ENCODE results near the gene CMTR1.
A peak's percentile ranks its signal among the peaks of the same experiment; 100 is the strongest.

CMTR1 gene

GRCh38 chr6:37459981-37460800, 27.2 kb downstream of the CMTR1 start:
- no peak overlapping the region for H3K9ac ChIP-seq (ENCODE audit: low read length)
- H3K4me3 ChIP-seq (ENCODE audit: low read depth in 1 of 2, low read length in 2 of 2), result no peak overlapping the region
- H3K27ac ChIP-seq (ENCODE audit: low read depth, low read length), result no peak overlapping the region
- peaks cover 28% of the 10 kb centered on the region for H3K4me1 ChIP-seq (ENCODE audit: insufficient read depth, low read length)
- no peaks in the 10 kb centered on the region for H3K9me3 ChIP-seq (ENCODE audit: low read length)
- H3K27me3 ChIP-seq (ENCODE audit: control insufficient read depth in 1 of 2, insufficient read depth in 2 of 2, low read length in 2 of 2), result no peaks in the 10 kb centered on the region
- H3K36me3 ChIP-seq (ENCODE audit: insufficient read depth, low read length), result peaks cover 56% of the 10 kb centered on the region

GRCh38 chr6:37460805-37461204, 27.8 kb downstream of the CMTR1 start:
- Histone ChIP-seq H3K4me1 (ENCODE audit: insufficient read depth, low read length) (peaks cover 22% of the 10 kb centered on the region), H3K27ac (ENCODE audit: low read depth, low read length) (no peak overlapping the region), H3K36me3 (ENCODE audit: insufficient read depth, low read length) (peaks cover 56% of the 10 kb centered on the region), H3K4me3 (ENCODE audit: low read depth in 1 of 2, low read length in 2 of 2) (no peak overlapping the region), H3K9ac (ENCODE audit: low read length) (no peak overlapping the region), H3K27me3 (ENCODE audit: control insufficient read depth in 1 of 2, insufficient read depth in 2 of 2, low read length in 2 of 2) (no peaks in the 10 kb centered on the region), H3K9me3 (ENCODE audit: low read length) (no peaks in the 10 kb centered on the region)

- no peak overlapping the region for H3K27ac ChIP-seq (ENCODE audit: low read depth, low read length)
- H3K4me1 ChIP-seq (ENCODE audit: insufficient read depth, low read length), result no peaks in the 10 kb centered on the region
- H3K9me3 ChIP-seq (ENCODE audit: low read length), result peaks cover 4% of the 10 kb centered on the region
- no peak overlapping the region for H3K4me3 ChIP-seq (ENCODE audit: low read depth in 1 of 2, low read length in 2 of 2)
- H3K36me3 ChIP-seq (ENCODE audit: insufficient read depth, low read length), result peaks cover 56% of the 10 kb centered on the region
- H3K9ac ChIP-seq (ENCODE audit: low read length), result no peak overlapping the region
- H3K27me3 ChIP-seq (ENCODE audit: control insufficient read depth in 1 of 2, insufficient read depth in 2 of 2, low read length in 2 of 2), result no peaks in the 10 kb centered on the region
Observed at GRCh38 chr6:37463110-37463509, 30.1 kb downstream of the CMTR1 start.

- no peaks in the 10 kb centered on the region for H3K27me3 ChIP-seq (ENCODE audit: control insufficient read depth in 1 of 2, insufficient read depth in 2 of 2, low read length in 2 of 2)
- no peak overlapping the region for H3K27ac ChIP-seq (ENCODE audit: low read depth, low read length)
- H3K9ac ChIP-seq (ENCODE audit: low read length), result no peak overlapping the region
- peaks cover under 1% of the 10 kb centered on the region for H3K4me1 ChIP-seq (ENCODE audit: insufficient read depth, low read length)
- peaks cover 4% of the 10 kb centered on the region for H3K9me3 ChIP-seq (ENCODE audit: low read length)
- no peak overlapping the region for H3K4me3 ChIP-seq (ENCODE audit: low read depth in 1 of 2, low read length in 2 of 2)
- peaks cover 34% of the 10 kb centered on the region for H3K36me3 ChIP-seq (ENCODE audit: insufficient read depth, low read length)
Observed at GRCh38 chr6:37467718-37468117, 34.7 kb downstream of the CMTR1 start.

- Histone ChIP-seq H3K9me3 (ENCODE audit: low read length) (no peaks in the 10 kb centered on the region), H3K27me3 (ENCODE audit: control insufficient read depth in 1 of 2, insufficient read depth in 2 of 2, low read length in 2 of 2) (no peaks in the 10 kb centered on the region), H3K4me3 (ENCODE audit: low read depth in 1 of 2, low read length in 2 of 2) (no peak overlapping the region), H3K4me1 (ENCODE audit: insufficient read depth, low read length) (peaks cover 12% of the 10 kb centered on the region), H3K36me3 (ENCODE audit: insufficient read depth, low read length) (peaks cover 66% of the 10 kb centered on the region), H3K27ac (ENCODE audit: low read depth, low read length) (peak overlapping the region; percentile 56), H3K9ac (ENCODE audit: low read length) (no peak overlapping the region)
Observed at GRCh38 chr6:37473364-37474095, 40.5 kb downstream of the CMTR1 start.

- H3K36me3 ChIP-seq (ENCODE audit: insufficient read depth, low read length), result peaks cover 73% of the 10 kb centered on the region
Observed at GRCh38 chr6:37474316-37474715, 41.3 kb downstream of the CMTR1 start.

GRCh38 chr6:37477191-37477590, 44.2 kb downstream of the CMTR1 start:
- Histone ChIP-seq H3K36me3 (ENCODE audit: insufficient read depth, low read length) (peaks cover 68% of the 10 kb centered on the region), H3K9ac (ENCODE audit: low read length) (no peak overlapping the region), H3K27ac (ENCODE audit: low read depth, low read length) (no peak overlapping the region), H3K4me3 (ENCODE audit: low read depth in 1 of 2, low read length in 2 of 2) (no peak overlapping the region), H3K4me1 (ENCODE audit: insufficient read depth, low read length) (peaks cover 31% of the 10 kb centered on the region), H3K27me3 (ENCODE audit: control insufficient read depth in 1 of 2, insufficient read depth in 2 of 2, low read length in 2 of 2) (no peaks in the 10 kb centered on the region), H3K9me3 (ENCODE audit: low read length) (no peaks in the 10 kb centered on the region)

More at GRCh38 chr6:37474316-37474715, 41.3 kb downstream of the CMTR1 start:
- H3K27ac ChIP-seq (ENCODE audit: low read depth, low read length), result no peak overlapping the region
- peaks cover 12% of the 10 kb centered on the region for H3K4me1 ChIP-seq (ENCODE audit: insufficient read depth, low read length)
- no peaks in the 10 kb centered on the region for H3K9me3 ChIP-seq (ENCODE audit: low read length)
- H3K9ac ChIP-seq (ENCODE audit: low read length), result no peak overlapping the region
- no peaks in the 10 kb centered on the region for H3K27me3 ChIP-seq (ENCODE audit: control insufficient read depth in 1 of 2, insufficient read depth in 2 of 2, low read length in 2 of 2)
- H3K4me3 ChIP-seq (ENCODE audit: low read depth in 1 of 2, low read length in 2 of 2), result no peak overlapping the region

- peaks cover 67% of the 10 kb centered on the region for H3K36me3 ChIP-seq (ENCODE audit: insufficient read depth, low read length)
- no peak overlapping the region for H3K4me3 ChIP-seq (ENCODE audit: low read depth in 1 of 2, low read length in 2 of 2)
- H3K9me3 ChIP-seq (ENCODE audit: low read length), result no peaks in the 10 kb centered on the region
- peaks cover 30% of the 10 kb centered on the region for H3K4me1 ChIP-seq (ENCODE audit: insufficient read depth, low read length)
- H3K9ac ChIP-seq (ENCODE audit: low read length), result no peak overlapping the region
- H3K27me3 ChIP-seq (ENCODE audit: control insufficient read depth in 1 of 2, insufficient read depth in 2 of 2, low read length in 2 of 2), result no peaks in the 10 kb centered on the region
- H3K27ac ChIP-seq (ENCODE audit: low read depth, low read length), result no peak overlapping the region
Observed at GRCh38 chr6:37477656-37478435, 44.8 kb downstream of the CMTR1 start.

- peaks cover 20% of the 10 kb centered on the region for H3K4me1 ChIP-seq (ENCODE audit: insufficient read depth, low read length)
- no peak overlapping the region for H3K27ac ChIP-seq (ENCODE audit: low read depth, low read length)
- no peak overlapping the region for H3K4me3 ChIP-seq (ENCODE audit: low read depth in 1 of 2, low read length in 2 of 2)
- H3K27me3 ChIP-seq (ENCODE audit: control insufficient read depth in 1 of 2, insufficient read depth in 2 of 2, low read length in 2 of 2), result no peaks in the 10 kb centered on the region
- H3K36me3 ChIP-seq (ENCODE audit: insufficient read depth, low read length), result peaks cover 67% of the 10 kb centered on the region
- no peak overlapping the region for H3K9ac ChIP-seq (ENCODE audit: low read length)
- no peaks in the 10 kb centered on the region for H3K9me3 ChIP-seq (ENCODE audit: low read length)
Observed at GRCh38 chr6:37478827-37479226, 45.8 kb downstream of the CMTR1 start.

- H3K9ac ChIP-seq (ENCODE audit: low read length), result no peak overlapping the region
- H3K36me3 ChIP-seq (ENCODE audit: insufficient read depth, low read length), result peaks cover 63% of the 10 kb centered on the region
- H3K27me3 ChIP-seq (ENCODE audit: control insufficient read depth in 1 of 2, insufficient read depth in 2 of 2, low read length in 2 of 2), result no peaks in the 10 kb centered on the region
- H3K4me1 ChIP-seq (ENCODE audit: insufficient read depth, low read length), result peaks cover 20% of the 10 kb centered on the region
- H3K27ac ChIP-seq (ENCODE audit: low read depth, low read length), result no peak overlapping the region
- H3K9me3 ChIP-seq (ENCODE audit: low read length), result no peaks in the 10 kb centered on the region
- no peak overlapping the region for H3K4me3 ChIP-seq (ENCODE audit: low read depth in 1 of 2, low read length in 2 of 2)
Observed at GRCh38 chr6:37479266-37479854, 46.3 kb downstream of the CMTR1 start.
